ENCODE results near the gene ALDH3A2.

- no peak for TF ChIP-seq CTCF (conservative IDR thresholded peaks at IDR 0.05; ENCODE audit: low read length)
- no peak for TF ChIP-seq EZH2phosphoT487 (IDR thresholded peaks at IDR 0.05; ENCODE audit: borderline replicate concordance, low read depth, low read length)
Measured at GRCh38 chr17:19619705-19620325, 28.7 kb upstream of the ALDH3A2 start.
